Adrenal gland (tissue), 5 donors: Measurements from ENCODE around the gene ASS1.

ENCODE experiments used
- CTCF ChIP-seq, 6 experiments: fragments of 450-650 bp in 4 of 6; fragments of 200-600 bp in 2 of 6; sonication (generic) in 1 of 6; IDR thresholded peaks; 1 replicate in 5 of 6; 2 replicates in 1 of 6; pipeline versions ENCODE4 v1.5.1 to v1.8.0; 2016 to 2021; ENCODE audit warnings: antibody characterized with exemption in 6 of 6, mild to moderate bottlenecking in 2 of 6, moderate library complexity in 1 of 6
- POLR2A ChIP-seq, 2 donors: fragments of 450-650 bp; IDR thresholded peaks; one replicate each; pipeline ENCODE4 v1.6.1; 2017; ENCODE audit warnings: antibody characterized with exemption in 2 of 2, mild to moderate bottlenecking in 2 of 2, moderate library complexity in 1 of 2
- donor health status: DM: no; HTN: no; CAD: no.

GRCh38 chr9:130451509-130452388, 7.0 kb downstream of the ASS1 start:
- peak in 1 of 2 donors; percentile 22 for TF ChIP-seq POLR2A (IDR thresholded peaks at IDR 0.05)
- peak; percentile 41 to 61 (median 54) for TF ChIP-seq CTCF (IDR thresholded peaks at IDR 0.05)
